HG03103 (cell line): ENCODE measurements around the gene OCEL1.

ENCODE experiments used
- ATAC-seq: cut with Tn5 transposase; IDR thresholded peaks from one replicate; pipeline ENCODE4 v1.9.1; 2021; ENCODE audit warnings: low read depth; ENCODE audit not compliant: unreplicated experiment

The OCEL1 gene

DNA sequence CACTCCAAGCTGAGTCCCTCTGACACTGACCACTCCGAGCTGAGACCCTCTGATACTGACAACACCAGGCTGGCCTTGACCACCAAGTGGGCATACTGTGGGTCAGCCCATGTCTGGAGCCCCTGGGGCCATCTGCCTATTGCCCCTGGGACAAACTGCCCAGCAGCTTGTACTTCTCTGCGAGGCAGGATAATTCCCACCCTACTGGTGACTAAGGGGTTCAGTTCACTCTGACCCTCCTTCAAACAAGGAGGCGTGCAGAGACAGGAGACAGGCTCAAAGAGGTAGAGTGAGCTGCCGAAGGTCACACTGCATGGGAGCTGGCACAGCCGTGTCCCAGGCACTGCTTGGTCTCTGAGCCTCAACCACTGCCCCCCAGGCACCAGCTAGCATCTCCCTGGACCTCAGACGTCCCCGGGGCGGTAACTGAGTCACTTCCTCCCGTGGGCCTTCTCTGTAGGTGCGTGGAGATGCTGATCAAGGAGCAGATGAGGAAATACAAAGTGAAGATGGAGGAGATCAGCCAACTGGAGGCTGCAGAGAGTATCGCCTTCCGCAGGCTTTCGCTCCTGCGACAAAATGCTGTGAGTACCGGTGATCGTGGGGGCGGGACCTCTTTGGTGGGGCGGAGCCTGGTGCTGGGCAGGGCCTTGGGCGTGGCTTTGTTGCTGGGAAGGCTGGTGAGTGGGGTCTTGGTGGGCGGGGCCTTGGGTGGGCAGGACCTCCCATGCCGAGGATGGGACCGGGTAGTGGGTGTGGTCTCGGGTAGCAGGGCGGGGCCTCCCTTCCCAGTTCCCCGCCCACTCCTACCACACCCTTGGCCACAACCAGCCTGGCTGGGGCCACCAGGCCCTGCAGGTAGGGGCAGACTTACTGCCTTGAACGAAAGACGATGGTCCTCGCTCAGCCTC lies 16.6 kb upstream of the OCEL1 start:
- no peak for ATAC-seq

DNA sequence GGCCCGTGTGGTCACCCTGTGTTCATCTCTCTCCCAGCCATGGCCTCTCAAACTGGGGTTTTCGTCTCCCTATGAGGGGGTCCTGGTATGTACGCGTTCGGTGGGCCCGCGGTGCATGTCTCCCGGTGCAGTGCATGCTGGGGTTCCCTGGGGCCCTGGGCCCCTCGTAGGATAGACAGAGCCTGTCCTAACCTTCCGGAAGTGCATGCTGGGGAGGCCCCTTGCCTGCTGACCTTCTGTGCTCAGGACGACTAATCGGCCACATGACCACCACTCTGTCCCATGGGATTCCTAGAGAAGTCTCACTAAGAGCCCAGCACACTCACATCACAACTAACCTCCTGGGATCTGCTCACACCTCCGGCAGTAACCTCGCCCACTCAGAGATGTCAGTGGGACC lies 15.7 kb upstream of the OCEL1 start:
- no peak for ATAC-seq

DNA sequence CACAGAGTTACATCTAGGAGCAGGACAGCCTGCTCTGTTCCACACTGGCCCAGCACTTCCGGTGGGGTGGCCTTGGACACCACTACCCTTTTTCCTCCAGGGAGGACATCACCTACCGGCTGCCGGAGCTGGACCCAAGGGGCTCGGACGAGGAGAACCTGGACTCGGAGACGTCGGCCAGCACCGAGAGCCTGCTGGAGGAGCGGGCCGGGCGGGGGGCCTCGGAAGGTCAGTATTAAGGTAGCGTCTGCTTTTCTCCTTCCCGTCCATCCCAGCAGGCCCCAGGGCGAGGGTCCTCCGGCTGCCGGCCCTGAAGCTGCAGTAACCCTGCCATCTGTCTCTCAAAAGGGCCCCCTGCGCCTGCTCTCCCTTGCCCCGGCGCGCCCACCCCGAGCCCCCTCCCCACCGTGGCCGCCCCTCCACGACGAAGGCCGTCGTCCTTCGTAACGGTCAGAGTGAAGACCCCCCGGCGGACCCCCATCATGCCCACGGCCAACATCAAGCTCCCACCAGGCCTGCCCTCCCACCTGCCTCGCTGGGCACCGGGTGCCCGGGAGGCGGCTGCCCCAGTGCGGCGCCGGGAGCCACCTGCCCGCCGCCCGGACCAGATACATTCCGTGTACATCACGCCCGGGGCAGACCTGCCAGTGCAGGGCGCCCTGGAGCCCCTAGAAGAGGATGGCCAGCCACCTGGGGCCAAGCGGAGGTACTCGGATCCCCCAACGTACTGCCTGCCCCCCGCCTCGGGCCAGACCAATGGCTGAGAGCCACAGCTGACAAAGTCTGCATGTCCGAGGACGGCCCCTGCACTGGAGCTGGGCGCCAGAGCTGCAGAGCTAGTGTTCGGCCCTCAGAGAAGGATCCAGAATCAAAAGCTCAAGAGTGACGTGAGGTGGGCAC lies 14.2 kb upstream of the OCEL1 start:
- ATAC-seq: no peak

DNA sequence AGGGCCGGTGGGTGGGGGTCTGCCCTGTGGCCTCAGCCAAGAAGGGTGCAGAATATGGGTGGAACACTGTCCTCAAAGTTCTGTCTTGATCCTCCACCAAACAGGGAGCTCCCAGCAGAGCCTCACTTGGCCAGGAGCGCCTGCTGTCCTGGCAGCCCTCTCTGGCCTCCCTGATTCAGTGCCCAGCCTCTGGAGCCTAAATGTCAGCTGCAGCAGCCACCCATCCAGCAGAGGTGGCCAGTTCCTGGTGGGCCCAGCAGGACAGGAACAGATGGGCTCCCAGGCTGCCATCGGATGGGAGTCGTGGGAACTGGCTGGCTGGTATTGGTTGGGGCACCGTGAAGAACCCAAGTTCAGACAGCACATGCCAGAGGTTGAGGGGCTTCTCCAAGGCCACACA lies 12.7 kb upstream of the OCEL1 start:
- ATAC-seq: no peak

DNA sequence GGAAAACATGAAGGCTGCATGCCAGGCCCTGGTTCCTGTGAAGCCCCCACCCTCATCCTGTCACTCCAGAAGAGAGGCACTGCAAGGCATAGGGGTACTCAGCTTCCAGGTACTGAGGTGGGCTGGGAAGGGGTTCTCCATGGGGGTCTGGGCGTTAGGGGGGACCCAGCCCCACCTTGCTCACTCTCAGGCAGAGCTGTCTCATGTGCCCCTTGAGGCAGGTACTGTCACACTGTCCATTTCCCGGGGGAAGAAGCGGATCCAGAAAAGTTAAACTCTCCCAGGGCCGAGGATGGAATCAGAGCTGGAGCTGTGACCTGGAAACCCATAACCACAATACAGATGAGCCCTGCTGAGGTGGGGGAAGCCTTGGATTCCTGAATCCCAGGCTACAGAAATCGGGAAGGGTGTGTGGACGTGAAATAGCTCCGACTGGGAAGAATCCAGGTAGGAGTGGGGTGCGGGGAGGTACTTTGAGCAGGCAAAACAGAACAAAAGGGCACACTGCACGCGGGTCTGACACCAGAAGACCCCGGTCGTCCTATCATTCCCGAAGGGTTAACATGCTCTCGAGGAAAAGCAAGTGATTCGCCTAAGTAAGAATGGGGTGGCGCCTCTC lies 11.4 kb upstream of the OCEL1 start:
- ATAC-seq: no peak

DNA sequence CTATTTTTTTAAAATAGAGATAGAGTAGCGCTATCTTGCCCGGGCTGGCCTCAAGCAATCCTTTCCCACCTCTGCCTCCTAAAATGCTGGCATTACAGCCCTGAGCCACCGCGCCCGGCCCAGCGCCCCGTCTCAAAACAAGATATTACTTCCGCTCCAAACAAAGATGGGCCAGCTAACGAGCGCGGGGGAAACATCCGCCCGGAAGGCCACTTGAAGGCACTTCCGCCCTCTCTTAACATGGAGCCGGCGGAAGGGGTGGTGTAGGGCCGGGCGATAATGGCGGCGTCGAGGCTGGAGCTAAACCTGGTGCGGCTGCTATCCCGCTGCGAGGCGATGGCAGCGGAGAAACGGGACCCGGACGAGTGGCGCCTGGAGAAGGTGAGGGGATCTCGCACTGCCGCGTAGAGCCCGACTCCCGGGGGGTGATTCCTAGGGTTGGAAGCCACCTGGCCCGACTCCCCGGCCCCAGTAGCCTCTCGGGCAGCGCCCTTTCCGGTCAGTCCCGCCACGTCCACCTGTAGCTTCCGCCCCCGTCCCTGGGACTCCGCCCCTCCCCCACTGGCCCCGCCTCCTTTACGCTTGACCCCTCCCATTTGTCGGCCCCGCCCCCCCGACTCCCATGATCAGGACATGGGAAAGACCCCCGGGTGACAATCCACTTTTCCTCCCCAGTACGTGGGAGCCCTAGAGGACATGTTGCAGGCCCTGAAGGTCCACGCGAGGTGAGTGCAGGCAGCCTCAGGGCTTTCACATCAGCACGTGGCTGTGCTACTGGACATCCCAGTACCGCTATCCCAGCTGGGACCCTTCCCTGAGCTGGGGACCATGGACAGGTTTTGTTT lies 10.7 kb upstream of the OCEL1 start, which contains the start of gene USE1:
TSS of gene USE1 (plus strand) at position 231 of the 845 bp plus-strand sequence. CDS start at position 280, 49 bp downstream.
- no peak for ATAC-seq

DNA sequence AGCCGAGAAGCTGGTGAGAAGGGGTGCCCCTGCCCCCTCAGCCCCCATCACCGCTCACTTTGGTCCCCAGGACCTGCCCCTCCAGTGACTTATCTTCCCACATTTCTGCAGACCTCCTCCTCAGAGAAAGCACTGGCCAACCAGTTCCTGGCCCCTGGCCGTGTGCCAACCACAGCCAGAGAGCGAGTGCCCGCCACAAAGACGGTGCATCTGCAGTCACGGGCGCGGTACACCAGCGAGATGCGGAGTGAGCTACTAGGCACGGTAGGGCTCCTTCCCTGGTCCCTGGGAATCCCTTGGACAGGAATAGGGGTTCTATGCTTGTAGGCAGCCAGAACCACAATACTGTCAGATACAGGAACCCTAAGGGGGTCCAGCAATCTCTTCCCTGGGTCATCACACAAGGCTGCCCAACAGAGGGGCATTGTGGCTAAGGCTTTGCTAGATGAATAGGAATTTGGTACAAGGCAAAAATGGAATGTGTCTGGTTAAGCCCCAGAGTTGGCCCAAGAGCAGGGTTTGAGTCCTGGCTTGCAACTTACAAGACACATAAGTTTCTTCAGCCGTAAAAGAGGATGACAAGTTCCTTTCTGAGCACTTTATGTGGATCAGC lies 9.9 kb upstream of the OCEL1 start:
- no peak for ATAC-seq

DNA sequence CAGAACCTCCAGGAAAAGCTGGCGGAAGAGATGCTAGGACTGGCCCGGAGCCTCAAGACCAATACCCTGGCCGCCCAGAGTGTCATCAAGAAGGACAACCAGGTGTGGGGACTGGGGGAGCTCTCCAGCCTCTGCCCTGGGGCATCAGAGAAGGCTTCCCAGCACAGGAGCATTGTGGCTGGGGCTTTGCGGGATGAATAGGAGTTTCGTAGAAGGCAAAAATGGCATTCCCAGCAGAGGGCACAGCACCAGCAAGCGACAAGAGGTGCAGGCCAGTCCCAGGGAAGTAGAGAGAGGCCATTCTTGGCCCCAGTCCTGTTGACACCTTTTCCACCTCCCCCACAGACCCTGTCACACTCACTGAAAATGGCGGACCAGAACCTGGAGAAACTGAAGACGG lies 6.7 kb upstream of the OCEL1 start:
- no peak for ATAC-seq

DNA sequence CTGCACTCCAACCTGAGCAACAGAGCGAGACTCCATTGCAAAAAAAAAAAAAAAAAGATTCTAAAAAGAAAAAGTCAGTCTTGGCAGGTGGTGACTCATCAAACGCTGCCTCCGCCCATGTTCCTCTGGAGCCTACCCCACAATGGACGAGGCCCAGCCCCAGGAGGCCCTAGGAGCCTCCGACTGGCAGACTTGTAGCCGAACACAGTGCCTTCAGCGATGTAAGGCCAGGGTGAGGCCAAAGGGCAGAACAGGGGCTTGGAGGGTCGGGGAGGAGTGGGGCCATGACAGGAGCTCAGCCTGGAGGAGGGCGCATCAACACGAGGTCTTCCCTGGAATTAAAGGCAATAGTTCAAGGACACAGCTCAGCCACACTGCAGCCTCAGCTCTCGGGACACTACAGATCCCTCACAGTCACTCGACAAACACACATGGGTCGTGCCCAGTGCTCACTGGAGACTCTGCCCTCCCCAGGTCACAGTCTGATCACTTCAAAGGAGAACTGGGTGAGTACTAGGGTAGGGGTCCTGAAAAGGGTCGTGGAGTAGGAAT lies 5.7 kb upstream of the OCEL1 start:
- no peak for ATAC-seq

DNA sequence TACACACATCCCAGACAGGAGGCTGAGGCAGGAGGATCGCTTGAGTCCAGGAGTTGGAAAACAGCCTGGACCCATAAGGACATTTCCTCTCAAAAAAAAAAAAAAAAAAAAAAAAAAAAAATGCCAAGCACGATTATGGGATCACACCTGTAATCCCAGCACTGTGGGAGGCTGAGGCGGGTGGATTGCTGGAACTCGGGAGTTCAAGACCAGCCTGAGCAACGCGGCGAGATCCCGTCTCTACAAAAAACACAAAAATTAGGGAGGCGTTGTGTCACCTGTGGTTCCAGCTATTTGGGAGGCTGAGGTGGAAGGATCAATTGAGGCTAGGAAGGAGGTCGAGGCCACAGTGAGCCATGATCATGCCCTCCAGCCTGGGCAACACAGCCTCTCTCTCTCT lies 973 bp upstream of the OCEL1 start:
- no peak for ATAC-seq

DNA sequence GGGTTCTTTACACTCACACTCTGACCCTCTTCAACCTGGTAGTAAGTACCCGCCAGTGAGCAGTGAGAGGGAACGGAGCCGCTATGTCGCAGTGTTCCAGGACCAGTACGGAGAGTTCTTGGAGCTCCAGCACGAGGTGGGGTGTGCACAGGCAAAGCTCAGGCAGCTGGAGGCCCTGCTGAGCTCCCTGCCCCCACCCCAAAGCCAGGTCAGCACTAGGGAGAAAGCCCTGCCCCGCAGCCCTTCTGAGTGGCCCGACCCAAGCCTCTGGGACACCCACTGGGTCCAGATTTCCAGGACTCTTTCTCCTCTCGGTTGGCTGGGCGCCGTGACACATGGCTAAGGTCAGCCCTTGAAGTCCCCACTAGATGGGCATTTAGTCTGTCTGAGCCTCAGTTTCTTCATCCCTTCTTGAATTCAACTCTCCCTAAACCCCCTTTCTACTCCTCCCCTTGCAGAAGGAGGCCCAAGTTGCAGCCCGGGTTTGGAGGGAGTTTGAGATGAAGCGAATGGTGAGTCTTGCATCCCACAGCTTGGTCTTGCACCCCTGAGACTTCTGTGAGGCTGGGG lies 1.9 kb downstream of the OCEL1 start:
- no peak for ATAC-seq

DNA sequence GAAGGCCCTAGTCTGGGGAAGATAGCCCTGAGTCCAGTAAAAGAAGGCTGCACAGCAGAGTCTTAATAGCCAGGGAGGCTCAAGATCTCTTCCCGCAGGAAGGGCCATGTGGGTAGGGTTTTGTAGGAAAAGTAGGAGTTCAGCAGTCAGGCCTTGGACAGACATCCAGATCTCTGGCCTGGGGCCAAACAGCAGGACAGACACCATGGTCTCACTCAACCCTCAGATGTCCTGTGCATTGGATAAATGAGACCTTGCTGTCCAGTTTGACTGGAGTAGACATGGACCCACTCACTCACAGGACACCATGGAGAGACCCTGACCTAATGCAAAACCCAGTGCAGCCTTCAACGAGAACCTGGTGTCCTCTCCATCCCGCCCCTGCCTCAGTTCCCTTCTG lies 3.9 kb downstream of the OCEL1 start:
- ATAC-seq: no peak

DNA sequence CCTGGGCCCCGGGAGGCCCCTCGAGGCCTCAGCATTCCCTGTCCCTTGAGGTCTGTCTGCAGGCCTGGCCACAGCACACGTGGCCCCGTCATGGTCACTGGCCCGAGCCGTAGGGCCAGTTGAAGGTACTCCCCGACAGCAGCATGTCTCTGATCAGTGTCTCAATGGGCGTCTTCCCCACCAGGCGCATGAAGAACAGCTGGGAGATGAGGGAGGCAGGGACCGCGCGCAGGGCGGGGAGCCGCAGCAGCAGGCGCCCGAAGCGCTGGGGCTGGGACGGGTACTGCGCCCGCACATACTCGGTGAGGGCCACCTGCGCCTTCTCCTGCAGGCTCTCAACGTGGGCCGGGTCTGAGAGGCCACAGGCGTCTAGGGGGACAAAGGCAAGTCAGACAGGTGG lies 6.2 kb downstream of the OCEL1 start:
- ATAC-seq: no peak

DNA sequence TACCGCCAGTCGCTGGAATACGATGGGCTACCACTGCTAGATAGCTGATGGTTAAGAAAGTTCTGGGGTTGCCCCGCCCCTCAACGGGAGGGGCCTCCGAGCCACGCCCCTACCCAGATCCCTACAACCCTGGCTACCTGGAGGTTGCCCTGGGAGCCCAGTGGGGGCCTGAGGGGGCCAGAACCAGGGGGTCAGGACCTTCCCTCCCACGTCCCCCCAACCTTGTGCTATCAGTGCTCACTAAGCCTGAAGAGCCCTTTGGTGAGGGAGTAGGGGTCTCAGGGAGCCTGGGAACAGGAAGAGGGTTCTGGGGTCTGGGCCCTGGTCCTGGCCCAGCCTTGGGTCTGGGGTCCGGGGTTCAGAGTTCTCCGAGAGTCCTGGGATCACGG lies 8.9 kb downstream of the OCEL1 start:
- no peak for ATAC-seq

DNA sequence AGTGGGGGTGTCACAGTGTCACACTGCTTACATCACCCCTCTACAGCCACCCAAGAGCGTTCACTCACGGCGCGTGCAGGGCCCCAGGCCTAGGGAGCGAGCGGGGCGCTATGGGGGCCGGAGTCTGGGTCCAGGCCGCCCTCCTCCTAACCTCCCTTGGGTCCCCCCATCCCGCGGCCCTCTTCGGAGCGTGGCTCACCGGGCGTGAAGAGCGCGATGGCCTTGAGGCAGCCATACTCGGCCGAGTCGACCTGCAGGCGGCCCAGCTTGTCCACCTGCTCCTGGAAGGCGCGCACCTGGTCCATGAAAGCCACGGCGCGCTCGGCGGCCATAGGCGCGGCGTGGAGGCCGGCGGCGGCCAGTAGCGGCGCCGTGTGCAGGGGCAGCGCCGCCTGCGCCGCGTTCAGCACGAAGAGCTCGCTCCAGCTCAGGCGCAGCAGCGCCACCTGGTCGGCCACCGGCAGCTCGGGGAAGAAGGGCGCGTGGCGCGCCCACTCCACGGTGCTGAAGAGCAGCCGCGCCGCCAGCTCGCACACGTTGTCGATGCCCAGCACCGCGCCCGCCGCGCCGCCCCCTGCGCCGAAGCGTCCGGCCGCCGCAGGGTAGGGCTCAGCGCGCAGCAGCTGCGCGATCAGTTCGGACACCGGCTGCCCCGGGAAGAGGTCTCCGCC lies 9.4 kb downstream of the OCEL1 start:
- ATAC-seq: no peak

DNA sequence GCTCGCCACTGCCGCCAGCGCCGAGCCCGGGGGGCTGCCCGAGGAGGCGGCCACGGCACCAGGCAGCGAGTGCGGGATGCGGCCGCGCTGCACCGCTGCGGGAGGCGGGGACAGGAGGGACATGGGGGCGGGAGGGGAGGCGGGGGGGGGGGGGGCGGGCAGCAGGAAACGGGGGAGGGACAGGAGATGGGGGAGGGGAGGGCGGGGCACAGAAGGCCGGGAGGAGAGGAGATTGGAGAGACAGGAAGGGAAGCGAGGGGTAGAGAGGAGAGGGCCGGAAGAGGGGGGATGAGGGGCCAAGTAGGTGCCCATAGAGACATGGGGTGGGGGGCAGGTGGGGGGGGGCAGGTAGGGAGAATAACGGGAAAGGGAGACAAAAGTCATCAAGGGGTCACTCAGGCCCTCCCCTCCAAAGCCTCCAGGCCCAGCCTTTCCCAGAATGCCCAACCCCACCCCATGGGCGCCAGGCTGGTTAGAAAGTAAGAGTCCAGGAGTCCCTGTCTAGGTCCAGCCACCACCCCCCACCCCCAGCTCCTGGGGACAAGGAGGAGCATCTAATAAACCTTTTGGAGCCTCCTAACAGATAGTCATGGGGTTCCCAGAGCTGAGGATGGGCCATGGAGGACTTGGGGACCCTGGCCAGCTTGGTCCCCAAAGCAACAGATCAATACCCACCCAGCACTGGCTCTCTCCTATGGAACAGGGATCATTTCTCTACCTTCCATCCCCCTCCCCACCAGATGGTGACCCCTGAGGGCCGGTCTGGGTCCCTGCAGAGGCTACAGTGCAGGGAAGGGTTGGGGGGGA lies 10.1 kb downstream of the OCEL1 start:
- ATAC-seq: no peak

DNA sequence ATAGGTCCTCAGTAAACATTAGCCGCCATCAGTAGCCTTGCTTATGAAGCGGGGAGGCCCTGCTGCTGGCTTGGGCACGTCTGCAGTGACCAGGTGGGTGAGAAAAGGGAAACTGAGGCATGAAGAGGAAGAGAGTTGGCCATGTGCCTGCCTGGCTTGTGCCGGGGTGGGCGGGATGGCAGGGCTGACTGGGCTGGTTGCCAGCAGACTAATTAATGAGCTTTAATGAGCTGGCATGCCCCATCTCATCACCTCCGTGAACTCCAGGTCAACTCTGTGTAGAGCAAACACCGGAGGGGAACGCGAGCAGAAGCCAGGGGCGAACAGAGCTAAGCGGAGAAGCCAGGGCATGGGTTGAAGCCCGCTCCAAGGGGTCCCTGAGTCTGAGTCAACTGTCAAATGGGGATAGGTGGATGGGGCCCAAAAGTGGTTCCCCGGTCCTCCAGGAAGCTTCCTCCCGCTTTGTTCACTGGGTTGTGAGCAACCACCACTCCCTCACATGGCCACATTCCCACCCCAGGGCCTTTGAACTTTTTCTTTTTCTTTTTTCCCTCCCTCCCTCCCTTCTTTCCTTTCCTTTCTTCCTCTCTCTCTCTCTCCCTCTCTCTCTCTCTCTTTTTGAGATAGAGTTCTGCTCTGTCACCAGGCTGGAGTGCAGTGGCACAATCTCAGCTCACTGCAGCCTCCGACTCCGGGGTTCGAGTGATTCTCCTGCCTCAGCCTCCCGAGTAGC lies 11.0 kb downstream of the OCEL1 start:
- no peak for ATAC-seq
